Left kidney (tissue), 2 donors: ENCODE measurements around the gene FHIT. TPM values are rescaled to one million over a fixed set of nuclear protein-coding genes. Genes with fewer than 3 reads are reported as not detected.

ENCODE experiments used
- DNase-seq: peaks from one replicate; pipeline ENCODE4 v3.0.0-alpha.2; 2013
- polyA plus RNA-seq: library from polyadenylated mRNA; unstranded; fragments of 120-200 nt; gene quantifications from one replicate; pipeline ENCODE4 v1.2.1, GENCODE V29; 2013; ENCODE audit not compliant: insufficient read length

The FHIT gene
- polyA plus RNA-seq, 1 donor, result 25.0 TPM

GRCh38 chr3:60277361-60277800 lies 973.9 kb downstream of the FHIT start:
- DNase-seq, result no peak

- no peak for DNase-seq
Measured at GRCh38 chr3:60276615-60277014, 974.6 kb downstream of the FHIT start.

DNA sequence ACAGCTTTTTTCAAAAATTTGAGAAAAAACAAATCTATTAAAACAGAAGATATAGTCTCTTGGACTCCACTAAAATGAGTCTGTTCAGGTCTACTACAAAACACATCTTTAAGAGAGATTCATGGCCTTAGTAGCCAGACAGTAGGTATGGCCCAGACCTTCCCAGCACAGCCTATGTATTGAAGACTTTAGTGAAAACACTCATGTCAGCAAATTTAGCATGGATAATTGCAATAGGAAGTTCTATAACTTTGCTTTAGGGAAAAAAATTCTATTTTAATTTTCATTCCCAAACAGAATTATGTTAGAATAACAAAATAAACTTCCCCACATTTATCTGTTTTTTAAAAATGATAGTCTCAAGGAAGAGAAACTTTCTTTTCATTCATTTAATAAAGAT lies 976.6 kb downstream of the FHIT start:
- DNase-seq, result no peak

GRCh38 chr3:60274098-60274497 lies 977.2 kb downstream of the FHIT start:
- DNase-seq, result no peak

- no peak for DNase-seq
Measured at GRCh38 chr3:60269829-60270266, 981.4 kb downstream of the FHIT start.

DNA sequence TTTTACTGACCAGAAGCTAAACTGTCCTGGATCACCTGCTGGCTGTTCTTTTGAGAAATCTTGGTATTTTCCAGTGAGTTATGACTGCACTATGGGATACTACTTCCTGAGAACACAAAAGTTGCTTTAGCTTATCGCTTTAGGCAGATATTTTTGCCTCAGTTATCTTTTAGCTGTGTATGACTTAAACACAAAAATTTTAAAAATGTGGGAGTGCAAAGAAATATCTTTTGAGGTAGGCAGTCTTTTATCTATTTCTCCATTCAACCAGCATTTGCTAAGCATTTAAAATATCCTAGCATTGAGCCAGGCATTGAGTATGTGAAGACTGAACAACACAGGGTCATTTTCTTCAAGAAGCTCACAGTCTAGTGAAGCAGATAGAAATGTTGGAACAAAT lies 981.9 kb downstream of the FHIT start:
- no peak for DNase-seq

GRCh38 chr3:60268123-60268522 lies 983.1 kb downstream of the FHIT start:
- DNase-seq, result no peak

- no peak for DNase-seq
Measured at GRCh38 chr3:60266444-60266843, 984.8 kb downstream of the FHIT start.

GRCh38 chr3:60263191-60263590 lies 988.1 kb downstream of the FHIT start:
- DNase-seq, result no peak

DNA sequence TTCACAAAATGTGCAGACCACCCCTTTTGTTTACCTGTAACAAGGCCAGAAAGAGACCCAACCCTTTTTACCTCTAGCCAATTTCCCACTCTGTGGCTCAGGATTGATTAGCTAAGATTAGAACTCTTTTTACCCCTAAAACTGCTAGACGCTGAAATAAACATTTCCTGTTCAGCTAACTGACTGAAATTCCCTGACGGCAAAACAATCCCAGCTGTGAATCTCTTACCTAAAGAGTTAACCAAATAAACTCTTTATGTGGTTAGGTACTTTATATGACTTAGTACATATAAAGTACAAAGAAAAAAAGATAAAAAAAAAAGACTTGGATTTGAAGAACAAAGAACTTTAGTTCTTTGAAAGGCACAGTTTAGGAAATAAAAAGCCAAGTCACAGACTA lies 988.7 kb downstream of the FHIT start:
- DNase-seq, result no peak

DNA sequence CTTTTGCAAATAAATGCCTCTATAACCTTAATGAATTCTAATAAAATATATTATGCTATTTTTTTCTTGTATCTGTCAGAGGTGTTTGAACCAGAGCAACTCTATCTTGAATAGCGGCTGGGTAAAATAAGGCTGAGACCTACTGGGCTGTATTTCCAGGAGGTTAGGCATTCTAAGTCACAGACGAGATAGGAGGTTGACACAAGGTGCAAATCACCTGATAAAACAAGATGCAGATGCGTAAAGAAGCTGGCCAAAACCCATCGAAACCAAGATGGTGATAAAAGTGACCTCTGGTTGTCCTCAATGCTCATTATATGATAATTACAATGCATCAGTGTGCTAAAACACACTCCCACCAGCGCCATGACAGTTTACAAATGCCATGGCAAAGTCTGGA lies 990.7 kb downstream of the FHIT start:
- DNase-seq, result no peak

DNA sequence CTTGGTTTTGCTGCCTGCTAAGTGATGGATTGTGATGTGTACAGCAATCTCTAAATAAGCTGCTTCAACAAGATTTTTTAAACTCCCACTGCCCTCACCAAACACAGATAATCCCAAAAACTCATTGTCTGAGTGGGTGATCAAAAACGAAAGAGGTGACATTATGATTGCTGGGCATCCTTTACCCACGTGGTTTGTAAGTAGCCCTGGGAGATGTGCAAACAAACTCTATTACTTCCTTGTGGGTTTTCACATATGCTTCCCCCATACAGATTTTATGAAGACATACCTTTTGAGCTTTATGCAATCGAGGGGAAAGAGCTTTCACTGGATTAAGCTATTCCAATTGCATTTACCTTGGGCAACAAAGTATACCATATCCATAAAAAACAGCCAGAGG lies 1000.4 kb downstream of the FHIT start:
- no peak for DNase-seq

GRCh38 chr3:60250206-60250605 lies 1001.0 kb downstream of the FHIT start:
- no peak for DNase-seq

GRCh38 chr3:60246361-60246760 lies 1004.9 kb downstream of the FHIT start:
- no peak for DNase-seq

GRCh38 chr3:60243456-60243855 lies 1007.8 kb downstream of the FHIT start:
- DNase-seq, result no peak

- no peak for DNase-seq
Measured at GRCh38 chr3:60240492-60240891, 1010.8 kb downstream of the FHIT start.

- DNase-seq, result no peak
Measured at GRCh38 chr3:60238550-60238949, 1012.7 kb downstream of the FHIT start.

DNA sequence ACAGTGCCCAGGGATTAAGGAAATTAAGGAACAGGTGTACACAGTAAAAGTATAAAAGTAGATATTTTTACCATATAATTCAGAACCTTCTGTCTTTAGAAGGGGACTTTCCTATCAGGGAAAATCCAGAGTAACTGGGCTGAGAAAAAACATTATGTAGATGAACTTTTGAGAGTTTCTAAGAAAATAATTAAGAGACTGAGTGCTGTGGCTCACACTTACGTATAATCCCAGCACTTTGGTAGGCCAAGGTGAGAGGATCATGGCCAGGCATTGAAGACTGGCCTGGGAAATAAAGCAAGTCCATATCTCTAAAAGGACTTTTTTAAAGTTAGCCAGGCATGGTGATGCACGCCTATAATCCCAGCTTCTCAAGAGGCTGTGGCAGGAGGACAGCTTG lies 1021.8 kb downstream of the FHIT start:
- no peak for DNase-seq

DNA sequence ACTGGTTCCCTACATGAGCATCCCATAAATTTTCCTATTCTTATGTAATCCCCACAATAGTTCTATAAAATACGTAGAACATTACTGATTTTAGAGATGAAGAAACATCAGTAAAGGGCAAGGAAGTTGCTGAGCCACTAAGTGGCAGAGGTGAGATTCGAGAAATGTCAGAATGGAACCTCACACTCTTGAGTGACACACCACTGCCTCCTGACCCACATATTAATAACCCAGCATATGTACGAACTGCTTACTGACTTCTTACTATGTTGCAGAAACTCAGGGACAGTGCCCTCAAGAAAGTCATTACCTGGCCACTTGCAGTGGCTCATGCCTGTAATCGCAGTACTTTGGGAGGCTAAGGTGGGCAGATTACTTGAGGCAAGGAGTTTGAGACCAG lies 1022.4 kb downstream of the FHIT start:
- DNase-seq, result no peak

DNA sequence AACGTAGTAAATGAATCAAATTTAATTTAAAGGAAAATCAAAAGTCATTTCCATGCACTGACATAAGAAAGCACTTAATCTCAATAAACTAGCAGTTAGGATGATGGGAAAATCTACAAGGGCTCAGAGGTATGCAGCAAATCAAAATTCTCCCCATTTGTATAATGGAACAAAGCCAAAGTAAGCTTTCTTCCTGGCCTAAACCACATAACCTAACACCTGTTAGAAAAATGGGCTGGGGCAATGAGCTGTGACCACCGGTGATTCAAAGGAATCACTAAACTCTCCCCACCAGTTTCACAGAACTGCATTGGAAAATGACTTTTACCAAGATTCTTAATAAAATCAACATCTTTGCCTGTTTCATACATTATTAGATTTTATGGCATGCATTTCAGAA lies 1024.3 kb downstream of the FHIT start:
- no peak for DNase-seq

DNA sequence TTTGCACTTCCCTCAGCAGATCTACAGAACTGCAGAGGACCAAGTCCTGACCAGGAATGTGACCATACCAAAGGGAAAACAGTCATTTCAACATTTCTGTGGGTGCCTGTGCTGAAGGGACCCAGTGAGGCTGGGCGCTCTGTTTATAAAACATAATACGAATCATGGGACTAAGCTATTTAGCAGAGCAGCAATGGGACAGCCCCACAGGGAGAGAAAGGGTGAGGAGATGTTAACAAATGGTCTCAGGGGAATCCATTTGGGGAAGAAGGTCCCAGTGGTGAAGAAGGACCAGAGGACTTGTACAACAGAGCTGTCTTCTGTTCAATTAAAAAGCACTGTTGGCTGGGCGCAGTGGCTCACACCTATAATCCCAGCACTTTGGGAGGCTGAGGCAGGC lies 1025.4 kb downstream of the FHIT start:
- DNase-seq, result no peak

DNA sequence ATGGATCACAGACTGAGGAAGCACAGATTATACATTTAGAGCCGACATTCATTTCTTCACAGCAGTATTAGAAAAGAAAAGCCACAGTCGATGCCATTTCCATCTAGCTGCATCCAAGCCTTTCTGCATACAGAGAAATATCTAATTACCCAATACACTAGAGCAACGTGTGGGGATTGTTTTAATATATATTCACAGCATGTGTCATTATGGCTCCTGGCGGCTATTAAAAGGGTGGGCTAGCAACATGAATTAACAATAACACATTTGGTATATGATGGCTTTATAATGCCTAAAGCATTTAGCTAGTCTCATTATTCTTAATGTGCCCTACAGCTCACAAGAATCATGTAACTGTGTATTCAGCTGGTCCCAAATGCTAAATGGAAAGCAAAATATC lies 1030.5 kb downstream of the FHIT start:
- no peak for DNase-seq

- no peak for DNase-seq
Measured at GRCh38 chr3:60219501-60219900, 1031.8 kb downstream of the FHIT start.

DNA sequence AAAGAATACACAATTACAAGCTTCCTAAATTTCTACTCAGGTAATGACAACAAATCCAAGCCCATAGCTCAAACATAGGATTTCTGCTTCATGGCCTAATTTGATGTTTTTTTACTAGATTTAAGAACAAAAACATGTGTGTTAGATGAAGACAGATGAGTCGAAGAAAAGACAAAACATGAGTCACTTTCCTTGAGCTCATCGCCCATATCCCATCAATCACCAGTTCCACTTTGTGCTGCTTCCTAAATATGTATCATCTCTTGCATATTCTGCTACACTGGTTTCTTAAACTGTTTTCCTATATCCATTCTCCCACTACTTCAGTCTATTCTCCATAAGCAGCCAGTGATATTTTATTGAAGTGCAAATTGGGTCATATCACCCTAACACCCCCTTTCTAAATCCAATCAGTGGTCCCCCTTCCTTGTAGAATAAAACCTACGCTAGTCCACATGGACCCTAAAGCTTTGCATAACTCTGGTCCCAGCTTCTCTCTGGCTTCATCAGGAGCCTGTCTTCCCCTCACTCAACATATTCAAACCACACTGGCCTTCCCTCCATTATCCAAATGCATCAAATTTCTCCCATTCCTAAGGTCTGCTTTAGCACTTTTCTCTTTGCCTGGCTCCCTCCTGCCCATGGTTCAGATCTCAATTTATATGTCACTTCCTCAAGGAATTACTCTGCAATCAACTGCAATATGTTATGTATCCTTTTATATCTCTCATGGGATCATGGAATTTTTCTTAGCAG lies 1033.9 kb downstream of the FHIT start:
- DNase-seq, result no peak
